Measurements from ENCODE around the gene DOCK1.

DOCK1 gene

DNA sequence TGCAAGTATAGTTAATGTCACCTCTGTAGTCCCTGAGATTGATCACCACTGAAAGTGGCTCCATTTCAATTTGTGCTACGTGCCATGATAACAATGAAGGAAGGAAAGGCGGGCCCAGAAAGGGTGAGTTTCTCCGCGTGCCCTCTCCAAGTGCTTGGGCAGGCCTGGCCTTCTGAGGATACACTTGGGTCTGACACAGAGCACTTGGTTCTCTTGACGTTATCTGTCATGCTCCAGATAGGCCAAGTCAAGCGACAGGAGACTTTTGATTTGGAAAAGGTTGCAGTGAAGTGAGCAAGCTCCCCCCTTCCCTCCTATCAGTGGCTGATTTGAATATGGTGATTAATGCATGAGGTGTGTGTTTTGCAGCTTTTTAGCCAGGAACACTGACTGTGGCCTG lies 452.0 kb downstream of the DOCK1 start:
- DNase-seq (ENCODE audit: low read depth): no peak
- TF ChIP-seq, protein P1, sequence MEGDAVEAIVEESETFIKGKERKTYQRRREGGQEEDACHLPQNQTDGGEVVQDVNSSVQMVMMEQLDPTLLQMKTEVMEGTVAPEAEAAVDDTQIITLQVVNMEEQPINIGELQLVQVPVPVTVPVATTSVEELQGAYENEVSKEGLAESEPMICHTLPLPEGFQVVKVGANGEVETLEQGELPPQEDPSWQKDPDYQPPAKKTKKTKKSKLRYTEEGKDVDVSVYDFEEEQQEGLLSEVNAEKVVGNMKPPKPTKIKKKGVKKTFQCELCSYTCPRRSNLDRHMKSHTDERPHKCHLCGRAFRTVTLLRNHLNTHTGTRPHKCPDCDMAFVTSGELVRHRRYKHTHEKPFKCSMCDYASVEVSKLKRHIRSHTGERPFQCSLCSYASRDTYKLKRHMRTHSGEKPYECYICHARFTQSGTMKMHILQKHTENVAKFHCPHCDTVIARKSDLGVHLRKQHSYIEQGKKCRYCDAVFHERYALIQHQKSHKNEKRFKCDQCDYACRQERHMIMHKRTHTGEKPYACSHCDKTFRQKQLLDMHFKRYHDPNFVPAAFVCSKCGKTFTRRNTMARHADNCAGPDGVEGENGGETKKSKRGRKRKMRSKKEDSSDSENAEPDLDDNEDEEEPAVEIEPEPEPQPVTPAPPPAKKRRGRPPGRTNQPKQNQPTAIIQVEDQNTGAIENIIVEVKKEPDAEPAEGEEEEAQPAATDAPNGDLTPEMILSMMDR (IDR thresholded peaks at IDR 0.05; ENCODE audit: control insufficient read depth, extremely low read depth, insufficient read depth): no peak
- no peak overlapping the region for H3K4me3 ChIP-seq (ENCODE audit: low read depth, low read length)

DNA sequence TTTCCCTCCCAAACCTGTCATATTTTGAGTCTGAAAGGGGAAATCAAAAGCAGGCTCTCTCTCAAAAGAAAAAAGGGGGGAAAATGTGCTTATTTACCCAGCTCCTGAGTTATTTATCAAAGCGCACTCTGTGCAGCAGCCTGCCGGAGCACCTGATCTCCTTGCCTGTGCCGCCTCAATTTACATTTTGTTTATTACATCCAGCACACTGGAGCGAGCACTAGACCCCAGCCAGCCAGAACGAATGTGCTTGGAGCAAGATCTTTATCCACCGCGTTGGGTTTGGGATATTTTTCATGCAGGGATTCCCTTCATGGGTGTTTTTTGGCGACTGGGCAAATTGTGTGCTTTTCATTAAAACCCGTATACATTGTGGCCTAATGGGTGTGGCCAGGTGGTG lies 453.1 kb downstream of the DOCK1 start:
- no peak overlapping the region for H3K4me3 ChIP-seq (ENCODE audit: low read depth, low read length)
- TF ChIP-seq, protein P1 (IDR thresholded peaks at IDR 0.05; ENCODE audit: control insufficient read depth, extremely low read depth, insufficient read depth): no peak
- DNase-seq (ENCODE audit: low read depth): no peak

- DNase-seq (ENCODE audit: low read depth): no peak
- H3K4me3 ChIP-seq (ENCODE audit: low read depth, low read length): no peak overlapping the region
- TF ChIP-seq, protein P1 (IDR thresholded peaks at IDR 0.05; ENCODE audit: control insufficient read depth, extremely low read depth, insufficient read depth): no peak
Observed at GRCh38 chr10:127364034-127364433, 458.8 kb downstream of the DOCK1 start.

DNA sequence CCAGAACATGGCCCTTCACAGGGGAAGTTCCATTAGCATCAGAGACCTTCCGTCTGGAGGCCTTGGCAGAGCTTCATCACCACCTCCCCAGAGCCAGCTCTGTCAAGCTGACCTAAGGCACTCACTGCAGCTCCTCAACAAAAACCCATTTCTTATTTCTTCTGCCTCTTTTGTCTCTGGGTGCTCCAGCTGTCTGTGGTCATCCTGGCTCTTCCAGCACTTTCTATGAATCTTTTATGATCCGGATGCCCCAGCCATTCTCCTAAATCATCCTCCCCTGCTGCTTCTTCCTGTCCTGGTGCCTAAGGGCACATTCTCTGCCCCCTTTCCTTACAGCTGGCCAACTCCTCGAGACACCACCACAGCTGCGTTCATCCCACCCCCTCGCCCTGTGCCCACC lies 462.9 kb downstream of the DOCK1 start:
- TF ChIP-seq, protein P1 (IDR thresholded peaks at IDR 0.05; ENCODE audit: control insufficient read depth, extremely low read depth, insufficient read depth): no peak
- no peak overlapping the region for H3K4me3 ChIP-seq (ENCODE audit: low read depth, low read length)
- DNase-seq (ENCODE audit: low read depth): no peak

GRCh38 chr10:127368929-127369328 lies 463.7 kb downstream of the DOCK1 start:
- no peak for DNase-seq (ENCODE audit: low read depth)
- H3K4me3 ChIP-seq (ENCODE audit: low read depth, low read length): no peak overlapping the region
- TF ChIP-seq, protein P1 (IDR thresholded peaks at IDR 0.05; ENCODE audit: control insufficient read depth, extremely low read depth, insufficient read depth): no peak

GRCh38 chr10:127370601-127371000 lies 465.4 kb downstream of the DOCK1 start:
- no peak overlapping the region for H3K4me3 ChIP-seq (ENCODE audit: low read depth, low read length)
- TF ChIP-seq, protein P1 (IDR thresholded peaks at IDR 0.05; ENCODE audit: control insufficient read depth, extremely low read depth, insufficient read depth): no peak
- no peak for DNase-seq (ENCODE audit: low read depth)

DNA sequence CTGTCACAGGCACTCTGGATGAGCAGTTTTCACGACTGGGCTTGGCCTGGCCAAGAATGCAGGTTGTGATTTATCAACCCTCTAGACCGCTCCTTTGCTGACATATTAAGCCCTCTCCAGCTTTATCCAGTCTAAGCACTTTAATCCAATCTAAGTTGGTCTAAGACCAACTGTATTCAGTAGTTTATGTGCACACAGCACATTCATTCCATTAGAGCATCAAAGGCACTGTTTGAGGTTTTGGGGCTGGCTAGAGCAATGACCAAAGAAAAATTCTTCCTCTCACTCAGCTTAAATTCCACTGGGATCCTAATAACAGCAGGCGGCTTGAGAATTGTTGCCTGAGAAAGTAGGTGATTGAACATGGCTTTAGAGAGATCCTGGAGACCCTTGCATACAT lies 467.1 kb downstream of the DOCK1 start:
- H3K4me3 ChIP-seq (ENCODE audit: low read depth, low read length): no peak overlapping the region
- DNase-seq (ENCODE audit: low read depth): no peak
- TF ChIP-seq, protein P1 (IDR thresholded peaks at IDR 0.05; ENCODE audit: control insufficient read depth, extremely low read depth, insufficient read depth): no peak

Data from LNCaP clone FGC (cell line).